ENCODE results near the gene SNCG. TPM values are rescaled to one million over a fixed set of nuclear protein-coding genes. Genes with fewer than 3 reads are reported as not detected.

The SNCG gene
- total and polyA plus RNA-seq, 8 donors, result 3.8 to 59.6 (median 7.6) TPM; not detected in 1

DNA sequence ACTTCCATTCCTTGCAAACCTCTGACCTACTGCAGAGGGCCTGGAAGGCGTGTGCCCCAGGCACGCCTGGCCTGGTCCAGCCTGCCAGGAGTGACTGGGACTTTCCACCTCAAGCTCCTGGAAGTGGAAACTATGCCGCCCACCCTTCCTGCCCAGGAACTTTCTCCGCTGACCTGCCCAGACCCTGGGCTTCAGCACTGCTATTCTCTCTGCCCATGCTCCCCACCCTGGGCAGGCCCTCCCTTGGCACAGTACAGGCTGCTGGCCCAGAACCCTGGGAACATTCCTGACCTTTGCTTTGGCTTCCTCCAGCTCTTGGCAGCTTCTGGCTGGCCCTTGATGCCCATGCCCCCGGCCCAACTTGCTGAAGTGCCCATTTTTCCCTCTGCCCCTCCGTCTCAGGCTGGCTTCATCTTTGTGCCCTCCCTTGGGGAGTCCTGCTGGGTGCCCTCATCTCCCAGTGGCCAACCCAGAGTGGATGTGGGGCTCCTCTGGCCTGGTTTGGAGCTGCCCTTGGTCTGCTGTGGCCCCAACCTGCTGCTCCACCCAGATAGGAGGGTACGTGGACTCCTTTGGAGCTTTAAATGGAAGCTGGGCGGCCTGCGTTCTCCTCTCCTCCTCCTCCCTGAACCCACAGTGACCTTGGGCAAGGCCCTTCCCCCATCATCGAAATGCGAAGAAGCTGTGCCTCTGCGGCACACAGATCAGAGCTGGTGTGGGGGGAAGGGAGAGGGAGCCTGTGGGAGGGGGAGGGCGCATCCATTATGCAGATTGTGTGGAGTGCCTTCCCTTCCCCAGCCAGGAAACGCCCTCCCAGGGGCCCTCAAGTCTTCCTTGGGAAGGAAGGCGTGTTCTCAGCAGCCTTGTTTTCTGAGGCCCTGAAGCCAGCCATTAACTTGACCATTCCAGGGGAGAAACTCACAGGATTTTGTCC, 4.4 kb upstream of the SNCG start:
- Histone ChIP-seq H3K4me3 (peak overlapping the region in 1 of 4 donors; percentile 39), H3K27me3 (no peaks in the 10 kb centered on the region), H3K9me3 (peaks cover 0 to 13% (median 4%) of the 10 kb centered on the region in 4 donors), H3K4me1 (peaks cover 16 to 41% (median 30%) of the 10 kb centered on the region in 4 donors), H3K36me3 (no peaks in the 10 kb centered on the region), H3K27ac (peak overlapping the region; percentile 48 to 82 (median 74))
- 56 to 66% (median 63%) methylated on average over 14 to 15 of the region's 15 CpGs for WGBS, 5 donors
- TF ChIP-seq EP300 (IDR thresholded peaks at IDR 0.05) (peak; percentile 28), POLR2AphosphoS5 (IDR thresholded peaks at IDR 0.05) (peak; percentile 24 to 40 (median 37)), POLR2A (IDR thresholded peaks at IDR 0.05) (no peak), CTCF (IDR thresholded peaks at IDR 0.05) (no peak)
- intact Hi-C loops (cut with DNase I; ENCODE audit: low total_unique reads), result no loop called here
- peak in 1 of 2 donors; percentile 90 for DNase-seq

GRCh38 chr10:86954681-86955500, 3.5 kb upstream of the SNCG start:
- peaks cover 22 to 50% (median 35%) of the 10 kb centered on the region in 4 donors for H3K4me1 ChIP-seq
- H3K9me3 ChIP-seq, result peaks cover 0 to 13% (median 4%) of the 10 kb centered on the region in 4 donors
- H3K36me3 ChIP-seq, result no peaks in the 10 kb centered on the region
- intact Hi-C loops (cut with DNase I; ENCODE audit: low total_unique reads), result no loop called here
- peak overlapping the region; percentile 26 to 82 (median 74) for H3K27ac ChIP-seq
- 59 to 82% (median 76%) methylated on average over 9 to 13 of the region's 13 CpGs for WGBS, 5 donors
- H3K4me3 ChIP-seq, result peak overlapping the region in 3 of 4 donors; percentile 23 to 39 (median 27)
- no peak for DNase-seq
- no peaks in the 10 kb centered on the region for H3K27me3 ChIP-seq
- TF ChIP-seq EP300 (IDR thresholded peaks at IDR 0.05), result no peak
- TF ChIP-seq POLR2AphosphoS5 (IDR thresholded peaks at IDR 0.05), result no peak
- no peak for TF ChIP-seq POLR2A (IDR thresholded peaks at IDR 0.05)
- TF ChIP-seq CTCF (IDR thresholded peaks at IDR 0.05), result no peak

DNA sequence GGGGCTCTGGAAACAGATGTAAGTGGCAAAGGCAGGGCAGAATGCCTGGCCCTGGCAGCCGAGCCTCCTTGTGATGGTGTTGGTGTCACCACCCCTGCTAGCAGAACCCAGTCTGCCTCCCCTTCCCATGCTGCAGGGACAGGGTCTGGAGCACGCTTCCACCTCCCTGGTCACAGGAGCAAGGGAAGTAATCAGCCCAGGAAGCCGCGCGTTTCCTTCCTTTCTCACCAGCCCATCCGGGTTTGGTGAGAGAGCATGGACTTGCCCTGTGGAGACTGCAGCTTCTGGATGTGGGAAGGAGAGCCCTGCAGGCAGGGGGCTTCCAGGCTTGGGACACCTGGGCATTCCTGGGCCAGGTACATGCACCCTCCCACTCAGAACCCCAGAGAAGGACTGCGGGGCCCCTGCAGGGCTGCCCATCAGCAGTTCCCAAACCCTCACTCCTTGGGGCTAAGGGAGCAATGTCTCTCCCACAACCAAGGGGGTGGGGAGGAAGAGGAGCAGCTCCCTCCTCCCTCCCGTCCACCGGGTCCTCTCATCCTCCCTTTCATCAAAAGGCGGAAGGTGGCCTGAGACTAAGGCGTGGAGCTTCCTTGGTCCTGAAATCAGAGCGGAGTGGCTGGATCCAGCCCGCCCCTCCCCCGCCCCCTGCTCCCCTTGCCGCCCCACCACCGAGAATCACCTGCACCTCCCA, 2.8 kb upstream of the SNCG start:
- 62 to 82% (median 79%) methylated on average over 14 to 16 of the region's 16 CpGs for WGBS, 5 donors
- DNase-seq, result peak in 1 of 2 donors; percentile 45
- H3K4me3 ChIP-seq, result peak overlapping the region; percentile 23 to 39 (median 31)
- peaks cover 22 to 58% (median 42%) of the 10 kb centered on the region in 4 donors for H3K4me1 ChIP-seq
- TF ChIP-seq EP300 (IDR thresholded peaks at IDR 0.05) (no peak), POLR2A (IDR thresholded peaks at IDR 0.05) (no peak), CTCF (IDR thresholded peaks at IDR 0.05) (no peak), POLR2AphosphoS5 (IDR thresholded peaks at IDR 0.05) (peak in 2 of 3 donors; percentile 27 to 35)
- no peaks in the 10 kb centered on the region for H3K36me3 ChIP-seq
- intact Hi-C loops (cut with DNase I; ENCODE audit: low total_unique reads), result no loop called here
- H3K27me3 ChIP-seq, result no peaks in the 10 kb centered on the region
- H3K27ac ChIP-seq, result peak overlapping the region; percentile 26 to 82 (median 74)
- peaks cover 0 to 13% (median 4%) of the 10 kb centered on the region in 4 donors for H3K9me3 ChIP-seq
